Ishikawa (cell line): ENCODE results near the gene STK38L.

ENCODE experiments used
- CEBPB ChIP-seq: IDR thresholded peaks from 2 replicates; pipeline ENCODE4 v1.6.1; 2012
- CREB1 ChIP-seq: IDR thresholded peaks from 2 replicates; pipeline ENCODE4 v1.6.1; 2012; ENCODE audit warnings: low read depth
- EGR1 ChIP-seq: IDR thresholded peaks from 2 replicates; pipeline ENCODE4 v1.6.1; 2012
- EP300 ChIP-seq: IDR thresholded peaks from 2 replicates; pipeline ENCODE4 v1.6.1; 2012; ENCODE audit warnings: borderline replicate concordance
- FOXM1 ChIP-seq: IDR thresholded peaks from 2 replicates; pipeline ENCODE4 v1.6.1; 2012; ENCODE audit warnings: low read depth, borderline replicate concordance
- MAX ChIP-seq: IDR thresholded peaks from 2 replicates; pipeline ENCODE4 v1.6.1; 2012
- NFIC ChIP-seq: IDR thresholded peaks from 2 replicates; pipeline ENCODE4 v1.6.1; 2012
- RAD21 ChIP-seq: IDR thresholded peaks from 2 replicates; pipeline ENCODE4 v1.6.1; 2012; ENCODE audit warnings: low read depth
- REST ChIP-seq: IDR thresholded peaks from 2 replicates; pipeline ENCODE4 v1.6.1; 2012; ENCODE audit warnings: low read depth, mild to moderate bottlenecking
- TAF1 ChIP-seq: IDR thresholded peaks from 2 replicates; pipeline ENCODE4 v1.6.1; 2012; ENCODE audit warnings: low read depth, mild to moderate bottlenecking
- TCF12 ChIP-seq: IDR thresholded peaks from 2 replicates; pipeline ENCODE4 v1.6.1; 2012; ENCODE audit warnings: low read depth
- TEAD4 ChIP-seq: IDR thresholded peaks from 2 replicates; pipeline ENCODE4 v1.6.1; 2012
- USF1 ChIP-seq: IDR thresholded peaks from 2 replicates; pipeline ENCODE4 v1.6.1; 2012
- YY1 ChIP-seq: IDR thresholded peaks from 2 replicates; pipeline ENCODE4 v1.6.1; 2012; ENCODE audit warnings: low read depth
- ZBTB7A ChIP-seq: IDR thresholded peaks from 2 replicates; pipeline ENCODE4 v1.6.1; 2012; ENCODE audit warnings: low read depth

The STK38L gene

GRCh38 chr12:27309293-27309994 is 65.4 kb downstream of the STK38L start:
- no peak for TF ChIP-seq EGR1
- no peak for TF ChIP-seq EP300
- TF ChIP-seq NFIC = no peak
- TF ChIP-seq CEBPB = no peak

- TF ChIP-seq FOXM1 = no peak
- TF ChIP-seq USF1 = no peak
- no peak for TF ChIP-seq YY1
- no peak for TF ChIP-seq EP300
- no peak for TF ChIP-seq MAX
- TF ChIP-seq EGR1 = no peak
- no peak for TF ChIP-seq CREB1
- no peak for TF ChIP-seq ZBTB7A
- no peak for TF ChIP-seq REST
- TF ChIP-seq TAF1 = no peak
- TF ChIP-seq CEBPB = no peak
- no peak for TF ChIP-seq TCF12
- no peak for TF ChIP-seq NFIC
- TF ChIP-seq RAD21 = no peak
- no peak for TF ChIP-seq TEAD4
These were observed 65.9 kb downstream of the STK38L start for GRCh38 chr12:27309995-27310315.

- no peak for TF ChIP-seq EP300
- no peak for TF ChIP-seq TCF12
- TF ChIP-seq EGR1 = no peak
- TF ChIP-seq FOXM1 = no peak
- no peak for TF ChIP-seq CREB1
- no peak for TF ChIP-seq CEBPB
- no peak for TF ChIP-seq RAD21
- no peak for TF ChIP-seq TAF1
- no peak for TF ChIP-seq NFIC
- TF ChIP-seq MAX = no peak
- no peak for TF ChIP-seq YY1
- no peak for TF ChIP-seq REST
- no peak for TF ChIP-seq USF1
- no peak for TF ChIP-seq ZBTB7A
- no peak for TF ChIP-seq TEAD4
These were observed 72.9 kb downstream of the STK38L start for GRCh38 chr12:27316947-27317346.

GRCh38 chr12:27319409-27319808 is 75.3 kb downstream of the STK38L start:
- TF ChIP-seq TEAD4 (no peak), MAX (no peak), NFIC (no peak)

- TF ChIP-seq NFIC (no peak), EGR1 (no peak), EP300 (no peak), REST (no peak)
These were observed 75.8 kb downstream of the STK38L start for GRCh38 chr12:27319848-27320247.
